Upper lobe of left lung (tissue), 6 donors: Measurements from ENCODE around the gene LMTK3. TPM values are rescaled to one million over a fixed set of nuclear protein-coding genes. Genes with fewer than 3 reads are reported as not detected.

ENCODE experiments used
- ATAC-seq, 2 donors: fragments of 200-7000 bp; cut with Tn5 transposase; one replicate each; pipeline ENCODE4 v1.9.1; 2022; ENCODE audit warnings: mild to moderate bottlenecking in 2 of 2, moderate library complexity in 2 of 2; ENCODE audit not compliant: low FRiP score in 2 of 2
- DNase-seq, 2 donors: peaks; one replicate each; pipeline ENCODE4 v3.0.0-alpha.2; 2019 to 2020
- H3K27ac ChIP-seq, 4 donors: fragments of 200-600 bp; sonication (generic); one replicate each; pipeline ENCODE4 v1.5.1; 2016 to 2019
- H3K27me3 ChIP-seq, 4 donors: fragments of 200-600 bp; sonication (generic); one replicate each; pipeline ENCODE4 v1.5.1; 2017 to 2019
- H3K36me3 ChIP-seq, 4 donors: fragments of 200-600 bp; sonication (generic); one replicate each; pipeline ENCODE4 v1.5.1; 2016 to 2019
- H3K4me1 ChIP-seq, 4 donors: fragments of 200-600 bp; sonication (generic); one replicate each; pipeline ENCODE4 v1.5.1; 2018 to 2019
- H3K4me3 ChIP-seq, 4 donors: fragments of 200-600 bp; sonication (generic); one replicate each; pipeline ENCODE4 v1.5.1; 2017 to 2019; ENCODE audit warnings: mild to moderate bottlenecking in 2 of 4, moderate library complexity in 1 of 4
- H3K9me3 ChIP-seq, 4 donors: fragments of 200-600 bp; sonication (generic); one replicate each; pipeline ENCODE4 v1.5.1; 2018 to 2019
- CTCF ChIP-seq, 6 experiments: fragments of 450-650 bp in 4 of 6; fragments of 200-600 bp in 2 of 6; sonication (generic) in 2 of 6; IDR thresholded peaks; one replicate each; pipeline ENCODE4 v1.5.1; 2016 to 2019; ENCODE audit warnings: antibody characterized with exemption in 6 of 6
- EP300 ChIP-seq, 4 donors: sonication (generic); formaldehyde crosslinking; IDR thresholded peaks; one replicate each; pipeline ENCODE4 v1.5.1; 2017; ENCODE audit warnings: antibody characterized with exemption in 4 of 4, control low read depth in 2 of 4
- POLR2A ChIP-seq, 4 donors: fragments of 450-650 bp; IDR thresholded peaks; one replicate each; pipeline ENCODE4 v1.5.1; 2016 to 2017; ENCODE audit warnings: antibody characterized with exemption in 4 of 4, mild to moderate bottlenecking in 2 of 4
- POLR2AphosphoS5 ChIP-seq, 2 donors: sonication (generic); formaldehyde crosslinking; IDR thresholded peaks; one replicate each; pipeline ENCODE4 v1.5.1; 2017; ENCODE audit warnings: antibody characterized with exemption in 2 of 2
- WGBS, 2 donors: methylation state at CpG; one replicate each; pipeline ENCODE4 v1.1.5; 2017 to 2018; 5-methylcytosine and 5-hydroxymethylcytosine counted together
- total RNA-seq, 6 donors: library from RNA; depleted of rRNA in 4 of 6; stranded (reverse); fragments of >200 nt in 4 of 6; gene quantifications; one replicate each; pipeline versions ENCODE4 v1.1.0 to v1.2.1, GENCODE V29; 2016 to 2021
- donor health status: DM: no; HTN: no; CAD: no; lungs with moderate emphysema.
- donor health status: DM: no; HTN: yes; CAD: no; lungs with severe emphysema.

Gene LMTK3
- total RNA-seq, 6 donors from 2014 or later = 4.9 to 45.1 (median 13.1) TPM

GRCh38 chr19:48501494-48502349 lies 9.9 kb downstream of the LMTK3 start:
- Histone ChIP-seq H3K4me3 (peak overlapping the region in 3 of 4 donors; percentile 37 to 49 (median 49)), H3K27ac (peak overlapping the region in 2 of 4 donors; percentile 61 to 68), H3K4me1 (peaks cover 3 to 35% (median 23%) of the 10 kb centered on the region in 4 donors), H3K27me3 (peaks cover 0 to 20% (median 6%) of the 10 kb centered on the region in 4 donors), H3K36me3 (no peaks in the 10 kb centered on the region), H3K9me3 (no peaks in the 10 kb centered on the region)
- peak; percentile 71 to 92 for ATAC-seq
- peak in 1 of 4 donors; percentile 36 for TF ChIP-seq POLR2A (IDR thresholded peaks at IDR 0.05)
- TF ChIP-seq CTCF (IDR thresholded peaks at IDR 0.05) = no peak
- no peak for TF ChIP-seq EP300 (IDR thresholded peaks at IDR 0.05)
- DNase-seq = peak; percentile 86 to 97
- WGBS, 2 donors = 1 to 7% methylated on average over 14 to 19 of the region's 20 CpGs

- DNase-seq (peak in 1 of 2 donors; percentile 87), ATAC-seq (no peak)
- peak overlapping the region in 2 of 4 donors; percentile 37 to 68 for H3K27ac ChIP-seq
- H3K4me1 ChIP-seq = peaks cover 3 to 35% (median 23%) of the 10 kb centered on the region in 4 donors
- 45 to 58% methylated on average over 12 to 28 of the region's 32 CpGs for WGBS, 2 donors
- H3K9me3 ChIP-seq = no peaks in the 10 kb centered on the region
- peaks cover 0 to 20% (median 6%) of the 10 kb centered on the region in 4 donors for H3K27me3 ChIP-seq
- no peaks in the 10 kb centered on the region for H3K36me3 ChIP-seq
- no peak for TF ChIP-seq CTCF (IDR thresholded peaks at IDR 0.05)
- no peak for TF ChIP-seq EP300 (IDR thresholded peaks at IDR 0.05)
- TF ChIP-seq POLR2A (IDR thresholded peaks at IDR 0.05) = no peak
- no peak for TF ChIP-seq POLR2AphosphoS5 (IDR thresholded peaks at IDR 0.05)
- H3K4me3 ChIP-seq = peak overlapping the region in 3 of 4 donors; percentile 37 to 49 (median 49)
Measured at GRCh38 chr19:48500830-48501493, 10.7 kb downstream of the LMTK3 start.

- no peak for TF ChIP-seq CTCF (IDR thresholded peaks at IDR 0.05)
- TF ChIP-seq EP300 (IDR thresholded peaks at IDR 0.05) = no peak
- TF ChIP-seq POLR2A (IDR thresholded peaks at IDR 0.05) = no peak
- TF ChIP-seq POLR2AphosphoS5 (IDR thresholded peaks at IDR 0.05) = no peak
- DNase-seq (peak in 1 of 2 donors; percentile 80), ATAC-seq (no peak)
- Histone ChIP-seq H3K4me1 (peaks cover 9 to 37% (median 30%) of the 10 kb centered on the region in 4 donors), H3K27ac (no peak overlapping the region), H3K36me3 (no peaks in the 10 kb centered on the region), H3K4me3 (peak overlapping the region in 1 of 4 donors; percentile 22), H3K9me3 (no peaks in the 10 kb centered on the region), H3K27me3 (peaks cover 0 to 20% (median 6%) of the 10 kb centered on the region in 4 donors)
- 75% methylated on average over 24 to 44 of the region's 44 CpGs for WGBS, 2 donors
Measured at GRCh38 chr19:48499316-48500090, 12.1 kb downstream of the LMTK3 start.

- Histone ChIP-seq H3K36me3 (no peaks in the 10 kb centered on the region), H3K27ac (no peak overlapping the region), H3K9me3 (no peaks in the 10 kb centered on the region), H3K4me3 (peak overlapping the region in 1 of 4 donors; percentile 22), H3K4me1 (peaks cover 14 to 44% (median 36%) of the 10 kb centered on the region in 4 donors), H3K27me3 (peaks cover 0 to 20% (median 6%) of the 10 kb centered on the region in 4 donors)
- ATAC-seq = no peak
- DNase-seq = peak in 1 of 2 donors; percentile 81
- 54 to 81% methylated on average over 14 to 21 of the region's 59 CpGs for WGBS, 2 donors
- no peak for TF ChIP-seq POLR2AphosphoS5 (IDR thresholded peaks at IDR 0.05)
- no peak for TF ChIP-seq CTCF (IDR thresholded peaks at IDR 0.05)
- no peak for TF ChIP-seq EP300 (IDR thresholded peaks at IDR 0.05)
Measured at GRCh38 chr19:48498595-48499311, 12.9 kb downstream of the LMTK3 start.
